Kidney (tissue), 14 donors: ENCODE measurements around the gene STAB2. TPM values are rescaled to one million over a fixed set of nuclear protein-coding genes. Genes with fewer than 3 reads are reported as not detected.

Source experiments
- DNase-seq, 5 donors: peaks; one replicate each; pipeline ENCODE4 v3.0.0-alpha.2; 2013 to 2020
- FAIRE-seq: peaks from 2 replicates; lab custom pipeline; 2012; peaks lifted over from hg19 to GRCh38; lab: Jason Lieb, UNC
- H3K27ac ChIP-seq, 2 donors: one replicate each; pipeline ENCODE4 v1.7.0; 2013; ENCODE audit warnings: low read depth in 2 of 2, low read length in 2 of 2, inconsistent platforms in 1 of 2
- H3K27me3 ChIP-seq: one replicate; pipeline ENCODE4 v1.7.1; 2013; ENCODE audit warnings: low read length, inconsistent platforms; ENCODE audit not compliant: control insufficient read depth, insufficient read depth
- H3K36me3 ChIP-seq, 3 donors: one replicate each; pipeline versions ENCODE4 v1.7.0 to v1.7.1; 2013; ENCODE audit warnings: low read length in 3 of 3, control low read depth in 1 of 3, inconsistent platforms in 1 of 3; ENCODE audit not compliant: insufficient read depth in 3 of 3, control insufficient read depth in 2 of 3
- H3K4me1 ChIP-seq, 3 donors: one replicate each; pipeline versions ENCODE4 v1.7.0 to v1.7.1; 2013; ENCODE audit warnings: low read length in 3 of 3, inconsistent platforms in 1 of 3, low read depth in 1 of 3; ENCODE audit not compliant: control insufficient read depth in 2 of 3, insufficient read depth in 2 of 3
- H3K4me3 ChIP-seq, 3 donors: one replicate each; pipeline versions ENCODE4 v1.7.0 to v1.8.1; 2013; ENCODE audit warnings: low read length in 3 of 3, control low read depth in 1 of 3, inconsistent platforms in 1 of 3
- H3K9ac ChIP-seq, 3 donors: one replicate each; pipeline versions ENCODE4 v1.7.0 to v1.7.1; 2013; ENCODE audit warnings: low read length in 3 of 3, control low read depth in 1 of 3, inconsistent platforms in 1 of 3
- H3K9me3 ChIP-seq, 3 donors: one replicate each; pipeline versions ENCODE4 v1.7.0 to v1.7.1; 2013; ENCODE audit warnings: low read length in 3 of 3, control low read depth in 1 of 3, inconsistent platforms in 1 of 3; ENCODE audit not compliant: control insufficient read depth in 2 of 3, insufficient read depth in 1 of 3
- CTCF ChIP-seq: IDR thresholded peaks from 3 replicates; pipeline ENCODE4 v1.5.1; 2012; ENCODE audit warnings: mild to moderate bottlenecking, moderate library complexity, borderline replicate concordance; ENCODE audit not compliant: insufficient read depth; ENCODE audit errors: extremely low read depth
- intact Hi-C: fragments of 100-400 bp; cut with DNase I; formaldehyde crosslinking; loops from one replicate; pipeline ENCODE4 v1.11.1; 2022
- polyA plus RNA-seq: library from polyadenylated mRNA; stranded (reverse); fragments of 350-450 nt; fragmentation: Illumina TruSeq; extraction: RNeasy Lipid Tissue Mini Kit (QIAGEN cat#74804); gene quantifications from one replicate; pipeline ENCODE4 v1.2.3, GENCODE V29; 2014; ENCODE audit warnings: low read depth, low replicate concordance; ENCODE audit not compliant: insufficient read depth
- total RNA-seq: library from RNA; stranded (reverse); fragmentation: NEBNext Ultra II Directional; extraction: Animal tissue kit (Norgen Biotek cat#: 25700); gene quantifications from one replicate; pipeline ENCODE4 v1.2.1, GENCODE V29; 2021
- donor health status: control.
- donor health status: control.
- donor health status: control.
- donor health status: control.
- donor health status: control.
- donor health status: DM: yes; HTN: yes; CAD: no.
- donor health status: Normal renal cell carcinoma (clear cell type).

The STAB2 gene
- total and polyA plus RNA-seq, 2 donors from 2014 or later = 0.16 TPM; not detected in 1

GRCh38 chr12:103813949-103814348, 226.9 kb downstream of the STAB2 start:
- Histone ChIP-seq H3K27me3 (no peaks in the 10 kb centered on the region), H3K4me1 (no peaks in the 10 kb centered on the region), H3K9me3 (no peaks in the 10 kb centered on the region), H3K36me3 (no peaks in the 10 kb centered on the region), H3K9ac (no peak overlapping the region), H3K27ac (no peak overlapping the region), H3K4me3 (no peak overlapping the region)
- intact Hi-C loops = no loop called here
- no peak for TF ChIP-seq CTCF
- DNase-seq (no peak), FAIRE-seq (no peak)

- no peak overlapping the region for H3K4me3 ChIP-seq
- H3K27ac ChIP-seq = no peak overlapping the region
- no peaks in the 10 kb centered on the region for H3K36me3 ChIP-seq
- FAIRE-seq (no peak), DNase-seq (no peak)
- no peak overlapping the region for H3K9ac ChIP-seq
- intact Hi-C loops = no loop called here
- no peak for TF ChIP-seq CTCF
- no peaks in the 10 kb centered on the region for H3K9me3 ChIP-seq
- H3K4me1 ChIP-seq = no peaks in the 10 kb centered on the region
- no peaks in the 10 kb centered on the region for H3K27me3 ChIP-seq
These were observed 227.4 kb downstream of the STAB2 start for GRCh38 chr12:103814436-103814835.

Other genes with a start within 250 kb of the STAB2 start
- gene C12orf42, start 91.3 kb upstream of the STAB2 start, total RNA-seq = 0.94 TPM
- not detected for gene C12orf42, start 91.3 kb upstream of the STAB2 start, polyA plus RNA-seq